GM18517 (cell line): ENCODE measurements around the gene MYMK.

ENCODE experiments used
- ATAC-seq: cut with Tn5 transposase; IDR thresholded peaks from one replicate; pipeline ENCODE4 v1.9.1; 2021; ENCODE audit warnings: mild to moderate bottlenecking, moderate library complexity; ENCODE audit not compliant: unreplicated experiment

Gene MYMK

DNA sequence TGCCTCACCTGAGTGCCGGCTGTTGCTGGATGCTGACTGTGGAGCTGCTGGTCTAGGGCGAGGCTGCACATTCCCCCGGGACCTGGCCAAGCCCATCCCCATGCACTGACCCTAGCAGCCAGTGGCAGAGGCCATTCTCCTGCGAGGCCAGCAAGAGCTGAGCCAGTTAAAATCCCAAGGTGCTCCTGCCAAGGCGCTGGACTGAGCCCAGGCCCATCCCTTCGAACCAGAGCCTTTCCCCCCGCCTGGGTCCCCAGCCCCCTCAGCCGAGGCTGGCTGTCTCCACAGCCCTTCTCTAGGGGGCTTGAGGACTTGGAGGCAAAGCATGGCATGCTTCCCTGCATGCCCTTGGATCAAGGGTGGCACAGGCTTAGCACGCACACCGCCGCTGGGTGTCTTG lies 11.3 kb upstream of the MYMK start:
- no peak for ATAC-seq

DNA sequence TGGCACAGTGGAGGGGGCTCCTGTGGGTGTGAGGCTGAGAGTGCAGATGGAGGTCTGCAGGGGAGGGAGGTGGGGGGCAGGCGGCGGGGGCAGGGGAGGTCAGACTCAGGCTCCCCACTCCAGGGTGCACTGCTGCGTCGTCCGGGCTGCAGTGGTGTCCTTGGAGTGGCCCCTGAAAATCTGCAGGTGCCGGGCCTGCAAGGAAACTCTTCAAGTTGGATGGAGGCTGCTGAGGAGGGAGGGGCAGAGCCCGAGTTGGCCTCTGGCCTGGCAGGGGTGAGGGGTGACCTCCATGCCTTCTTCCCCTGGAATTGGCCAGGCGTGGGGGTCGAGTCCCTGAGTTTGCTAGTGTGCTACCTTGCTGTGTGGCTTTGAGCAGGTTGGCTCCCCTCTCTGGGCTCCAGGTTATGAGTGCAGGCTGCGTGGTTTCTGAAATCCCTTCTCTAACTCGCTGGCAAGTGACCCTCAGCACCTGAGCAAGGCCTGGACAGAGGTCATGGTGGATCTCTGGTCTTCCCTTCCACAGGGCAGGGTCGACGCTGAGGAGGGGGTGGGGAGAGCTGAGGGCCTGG lies 10.6 kb upstream of the MYMK start:
- no peak for ATAC-seq

DNA sequence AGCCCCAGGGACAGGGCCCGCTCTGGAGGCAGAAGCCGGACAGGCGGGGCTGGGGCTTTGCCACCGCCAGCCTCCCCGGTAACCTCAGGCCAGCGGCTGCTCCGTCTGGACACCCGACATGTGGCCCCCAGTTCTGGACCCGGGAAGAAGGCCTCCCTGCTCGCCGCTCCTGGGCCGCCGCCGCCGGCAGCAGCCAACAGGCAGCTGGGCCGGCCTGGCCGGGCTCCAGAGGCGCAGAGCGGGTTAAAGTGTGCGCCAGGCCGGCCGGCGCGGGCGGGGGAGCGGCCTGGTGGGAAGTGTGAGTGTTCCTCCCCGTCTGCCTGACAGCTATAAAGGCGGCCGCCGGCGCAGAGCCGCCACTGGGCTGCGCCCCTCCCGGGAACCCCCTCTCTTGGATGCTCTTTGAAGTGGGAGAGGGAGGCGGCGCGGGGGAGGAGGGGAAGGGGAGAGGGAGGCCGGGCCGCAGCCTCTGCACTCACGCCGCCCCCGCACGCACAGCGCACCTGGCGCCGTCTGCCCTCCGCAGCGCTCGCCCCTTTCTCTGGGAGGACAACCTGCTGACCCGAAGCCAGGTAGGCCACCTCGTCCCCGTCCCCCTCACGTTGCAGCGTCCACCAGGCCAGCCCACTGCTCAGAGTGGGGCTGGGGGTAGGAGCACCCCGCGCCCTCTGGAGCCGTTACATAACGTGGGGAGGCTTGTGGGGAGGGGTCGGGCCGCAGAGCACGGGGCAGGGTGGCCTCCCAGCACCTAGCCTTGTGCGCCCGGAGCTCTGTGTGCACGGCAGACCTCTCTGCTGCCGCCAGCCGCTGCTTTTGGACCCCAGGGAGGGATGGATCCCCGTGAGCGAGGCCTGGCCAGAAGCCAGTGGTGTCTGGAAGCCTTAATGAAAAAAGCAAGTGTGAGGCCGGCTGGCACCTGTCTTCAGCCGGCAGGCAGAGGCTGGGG lies 9.9 kb upstream of the MYMK start, which contains the start of gene ADAMTSL2:
ADAMTSL2 (plus strand) TSS at position 359 of the 946 bp plus-strand sequence. CDS start 2,009 bp downstream, outside the sequence.
- ATAC-seq: no peak

DNA sequence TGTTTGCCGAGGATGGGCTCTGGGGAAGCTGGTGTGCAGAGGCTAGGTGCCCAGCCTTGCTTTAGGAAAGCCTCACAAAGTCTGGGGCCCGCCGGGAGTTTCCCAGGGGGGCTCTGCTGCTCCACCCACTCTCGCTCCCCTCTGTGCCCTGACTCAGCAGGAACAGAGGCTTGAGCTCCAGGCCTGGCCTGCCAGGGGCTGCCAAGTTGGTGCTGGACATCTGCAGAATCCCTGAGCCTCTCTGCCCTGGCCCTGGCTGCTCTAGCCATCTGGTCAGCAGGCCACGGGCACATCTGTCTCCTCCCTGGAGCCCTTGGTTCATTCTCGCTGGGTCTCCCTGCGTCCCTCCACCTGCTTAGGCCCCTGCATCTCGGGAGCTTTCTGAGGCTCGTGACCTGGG lies 9.1 kb upstream of the MYMK start:
- ATAC-seq: no peak

DNA sequence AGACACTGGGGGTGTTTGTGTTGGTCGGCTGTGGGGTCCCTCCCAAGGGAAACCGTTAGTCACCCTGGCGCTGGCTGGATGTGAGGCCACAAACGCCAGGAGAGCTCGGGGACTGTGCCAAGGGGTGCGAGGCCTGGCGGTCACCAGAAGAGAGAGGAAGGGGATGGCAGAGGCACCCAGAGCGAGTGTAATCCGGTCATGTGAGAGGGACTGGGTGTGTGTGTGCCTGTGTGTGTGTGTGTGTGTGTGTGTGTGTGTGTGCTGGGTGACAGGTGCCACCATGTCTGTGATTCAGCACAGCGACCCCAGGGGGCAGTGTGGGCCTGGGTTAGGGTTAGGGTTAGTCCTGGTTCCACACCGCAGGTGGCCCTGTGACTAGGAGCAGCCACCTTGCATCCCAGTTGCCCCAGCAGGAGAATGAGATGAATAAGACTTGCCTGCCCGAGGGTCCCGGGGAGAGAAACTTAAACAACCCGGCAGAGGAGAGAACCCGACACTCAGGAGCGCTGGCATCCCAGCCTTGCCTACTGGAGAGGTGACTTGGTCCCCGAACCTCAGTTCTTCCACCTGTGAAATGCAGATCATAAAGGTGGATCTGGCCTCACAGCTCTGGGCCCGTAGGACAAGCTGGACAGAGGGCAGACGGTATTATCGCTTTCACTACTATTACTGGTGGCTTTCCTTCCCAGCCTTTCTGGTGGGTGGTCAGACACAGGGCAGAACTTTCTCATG lies 8.3 kb upstream of the MYMK start:
- ATAC-seq: no peak

DNA sequence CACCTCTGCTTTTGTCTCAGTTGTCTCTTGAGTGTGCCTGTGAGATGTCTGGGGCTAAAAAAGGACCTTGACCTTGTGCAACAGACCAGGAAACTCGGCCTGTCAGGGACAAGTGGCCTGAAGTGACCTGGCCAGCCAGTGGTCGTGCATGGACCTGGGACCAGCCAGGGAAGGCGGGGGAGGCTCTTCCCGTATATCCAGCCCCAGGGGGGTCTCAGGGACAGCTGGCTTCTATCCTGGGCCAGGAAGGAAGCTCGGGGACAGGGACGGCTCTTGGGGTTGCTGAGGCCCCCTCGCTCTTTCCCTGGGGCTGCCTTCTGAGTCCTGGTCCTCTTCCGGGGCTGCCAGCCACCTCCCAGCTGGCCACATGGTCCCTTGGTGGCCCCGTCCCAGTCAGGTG lies 6.5 kb upstream of the MYMK start:
- no peak for ATAC-seq

DNA sequence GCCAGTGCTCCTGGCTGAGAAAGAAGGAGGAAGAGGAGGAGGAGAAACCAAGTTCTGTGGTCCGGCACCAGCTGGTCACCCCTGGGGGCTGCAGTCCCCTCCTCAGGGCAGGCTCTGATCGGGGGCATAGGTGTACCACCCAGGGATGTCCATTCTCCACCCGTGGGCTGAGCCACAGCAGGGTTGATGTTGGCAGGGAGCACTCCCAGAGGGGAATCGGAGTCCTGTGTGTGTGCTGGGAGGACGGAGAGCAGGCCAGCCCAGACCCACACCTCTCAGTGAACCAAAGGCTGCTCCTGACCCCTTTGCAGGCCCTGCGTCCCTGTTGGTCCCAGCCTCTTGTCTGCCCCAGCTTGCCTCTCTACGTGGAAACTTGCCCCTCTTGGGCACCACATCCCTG lies 5.1 kb upstream of the MYMK start:
- no peak for ATAC-seq

DNA sequence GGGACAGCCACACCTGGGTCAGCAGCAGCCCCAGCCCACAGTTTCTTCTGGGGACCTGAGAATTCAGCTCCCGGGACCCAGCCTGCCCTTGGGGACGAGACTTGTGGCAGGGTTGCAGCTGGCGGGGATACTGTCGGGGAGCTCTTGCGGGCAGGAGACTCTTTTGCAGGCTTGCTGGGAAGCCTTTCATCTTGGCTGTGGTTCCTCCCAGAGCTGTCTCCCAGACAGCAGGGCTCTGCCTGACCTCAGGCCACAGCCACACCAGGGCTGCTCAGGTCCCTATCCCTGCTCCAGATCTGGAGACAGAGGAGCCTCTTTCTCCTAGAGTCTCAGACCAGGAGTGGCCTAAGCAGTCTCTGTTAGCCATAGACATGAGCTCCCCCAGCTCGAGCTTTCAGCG lies 4.7 kb upstream of the MYMK start:
- ATAC-seq: no peak

DNA sequence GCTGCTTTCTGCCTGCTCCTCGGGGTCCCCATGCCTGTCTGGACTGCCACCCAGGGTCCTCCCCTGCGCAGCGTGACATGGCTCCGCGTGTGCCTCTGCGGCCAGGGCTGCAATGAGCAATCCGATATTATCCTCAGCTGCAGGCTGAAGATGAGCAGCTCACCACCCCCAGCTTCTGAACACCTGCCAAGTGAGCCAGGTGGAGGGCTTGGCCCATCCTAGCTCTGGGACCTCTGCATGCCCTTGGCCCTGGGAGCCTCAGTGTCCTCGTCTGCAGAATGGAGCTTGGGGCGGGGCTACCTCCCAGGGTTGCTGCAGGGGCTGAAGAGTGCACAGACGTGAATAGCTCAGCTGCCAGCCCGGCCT lies 4.1 kb upstream of the MYMK start:
- no peak for ATAC-seq

DNA sequence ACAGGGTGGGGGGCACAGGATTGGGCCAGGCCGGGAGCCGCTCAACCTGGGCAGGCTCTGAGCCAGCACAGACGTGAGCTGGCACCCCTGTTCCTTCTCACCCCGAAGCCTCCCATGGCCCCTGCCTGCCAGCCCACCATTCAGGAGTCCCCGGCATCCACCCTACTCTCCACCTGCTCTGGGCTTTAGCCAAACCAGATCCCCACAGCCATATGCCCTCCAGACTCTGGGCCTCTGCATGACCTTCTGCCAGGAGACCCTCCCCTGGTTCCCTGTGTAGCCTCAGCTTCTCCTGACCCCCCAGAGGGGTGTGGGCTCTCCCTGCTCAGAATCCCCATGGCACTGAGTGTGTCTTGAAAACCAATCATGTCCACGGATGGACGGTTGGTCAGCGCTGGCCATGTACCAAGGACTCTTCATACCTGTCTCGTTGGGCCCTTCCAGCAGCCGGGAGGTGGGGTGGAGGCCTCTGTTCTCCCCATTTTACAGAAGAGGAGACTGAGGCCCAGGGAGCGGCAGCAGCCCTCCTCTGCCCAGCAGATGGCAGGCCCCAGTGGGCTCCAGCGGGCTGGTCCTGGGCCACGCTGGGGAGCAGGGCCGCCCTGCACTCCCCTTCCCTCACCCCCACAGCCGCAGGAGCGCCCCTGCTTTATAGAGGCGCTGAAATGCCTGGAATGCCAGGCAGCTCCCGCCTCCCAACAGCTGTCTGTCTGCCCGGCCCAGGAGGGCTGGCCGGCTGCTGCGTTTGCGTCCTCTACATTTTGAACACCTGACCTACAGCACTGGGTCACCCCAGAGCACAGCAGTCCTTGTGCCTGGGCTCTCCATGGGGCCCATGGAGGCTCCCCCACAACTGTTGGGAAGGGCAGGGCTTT lies 3.5 kb upstream of the MYMK start:
- ATAC-seq: no peak

DNA sequence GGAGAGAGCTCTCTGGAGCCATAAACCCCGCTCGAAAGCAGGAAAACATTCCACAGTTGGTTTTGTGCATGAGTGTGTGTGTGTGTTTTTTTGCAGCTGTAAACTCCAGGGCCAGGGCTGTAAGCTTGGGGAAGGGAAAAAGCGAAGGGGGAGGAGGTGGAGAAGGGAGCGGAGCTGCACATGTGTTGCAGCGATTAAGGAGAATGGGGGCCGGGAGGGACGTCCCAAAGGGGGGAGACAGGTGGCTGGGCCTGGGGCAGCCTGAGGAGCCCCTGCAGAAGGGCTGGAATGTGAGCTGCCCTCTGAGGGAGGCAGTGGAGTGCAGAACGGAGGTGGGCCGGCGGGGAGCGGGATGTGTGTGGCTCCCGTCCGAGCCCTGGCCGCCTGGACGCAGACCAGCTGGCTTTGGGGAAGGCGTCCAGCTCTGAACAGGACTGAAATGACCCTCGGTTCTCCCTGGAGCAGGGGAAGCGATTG lies 2.7 kb upstream of the MYMK start:
- ATAC-seq: no peak

DNA sequence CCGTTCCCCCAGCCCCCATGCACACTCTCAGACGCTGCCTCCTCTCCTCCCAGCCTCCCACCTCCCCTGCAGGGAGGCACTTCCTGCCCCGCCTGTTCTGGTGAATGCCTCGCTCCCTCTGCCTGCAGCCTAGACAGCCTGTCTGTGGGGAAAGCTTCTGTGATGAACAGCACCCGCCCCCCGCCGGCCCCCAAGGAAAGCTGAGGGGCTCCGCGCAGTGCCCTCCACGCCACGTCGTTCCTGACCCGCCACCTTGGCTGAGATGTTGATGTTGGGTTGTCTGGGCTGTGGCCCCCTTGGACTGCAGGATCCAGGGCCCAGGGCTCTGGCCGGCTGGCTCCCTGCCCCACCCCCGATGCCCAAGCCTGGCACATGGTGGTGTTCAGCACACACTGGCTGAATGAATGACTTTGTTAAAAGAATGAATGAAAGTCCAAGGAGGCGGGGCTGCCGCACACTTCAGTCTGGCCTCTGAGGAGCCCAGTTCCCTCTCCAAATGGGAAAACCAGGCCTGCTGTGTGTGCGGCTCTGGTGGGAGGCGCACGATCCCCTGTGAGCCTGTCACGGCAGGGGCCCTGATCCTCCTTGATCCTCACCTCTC lies 2.1 kb upstream of the MYMK start:
- no peak for ATAC-seq

DNA sequence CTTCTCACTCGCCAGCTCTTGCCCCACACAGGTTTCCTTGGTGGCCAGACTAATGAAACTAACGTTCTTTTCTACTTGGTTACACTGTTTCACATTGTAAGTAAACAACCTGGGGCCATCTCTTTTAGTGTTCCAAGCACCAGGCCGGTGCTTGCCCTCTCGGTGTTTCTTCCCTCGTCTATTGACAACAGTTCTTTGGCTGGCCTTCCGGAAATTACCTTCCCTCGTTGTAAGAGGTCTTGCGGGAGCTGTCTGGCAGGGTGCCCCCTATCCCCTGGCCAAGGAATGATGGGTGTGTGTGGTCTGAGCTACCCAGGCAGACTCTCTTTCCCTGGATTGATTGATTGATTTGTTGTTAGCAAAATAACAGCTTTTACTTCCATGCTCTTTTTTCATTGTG lies 918 bp upstream of the MYMK start:
- ATAC-seq: no peak

DNA sequence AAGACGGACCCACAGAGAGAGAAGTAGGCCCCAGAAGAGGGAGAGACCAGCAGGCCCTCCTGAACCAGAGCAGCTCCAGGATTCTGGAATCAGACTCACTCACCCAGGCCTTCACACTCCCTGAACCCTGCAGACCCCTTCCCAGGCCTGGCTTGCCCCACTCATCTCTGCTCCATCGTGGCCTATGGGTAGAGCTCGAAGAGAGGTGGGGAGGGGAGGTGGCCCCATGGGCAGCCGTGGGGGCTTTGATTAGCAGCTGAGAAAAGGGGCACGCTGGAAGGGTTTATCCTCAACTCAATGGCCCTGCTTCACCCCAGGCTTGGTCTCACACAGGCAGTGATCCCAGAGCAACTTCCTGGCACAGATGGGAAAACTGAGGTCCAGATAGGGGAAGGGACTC lies 613 bp downstream of the MYMK start:
- no peak for ATAC-seq

DNA sequence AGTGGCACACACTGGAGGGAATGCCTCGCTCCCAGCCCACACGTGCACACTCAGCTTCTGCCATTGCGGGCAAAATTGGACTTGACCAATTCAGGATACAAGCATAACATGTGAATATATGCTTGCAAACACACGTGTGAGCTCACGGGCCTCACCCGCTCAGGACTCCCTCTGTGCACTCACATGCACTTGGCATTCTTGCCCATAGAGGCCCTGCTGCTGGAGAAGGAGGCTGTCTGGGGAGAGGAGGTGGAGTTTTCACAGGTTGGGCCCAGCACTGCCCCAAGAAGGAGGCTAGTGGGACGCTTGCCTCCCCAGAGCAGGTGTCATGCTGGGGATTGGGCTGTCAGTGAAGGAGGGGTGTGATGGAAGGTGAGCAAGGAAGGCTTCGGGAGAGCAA lies 1.7 kb downstream of the MYMK start:
- no peak for ATAC-seq

DNA sequence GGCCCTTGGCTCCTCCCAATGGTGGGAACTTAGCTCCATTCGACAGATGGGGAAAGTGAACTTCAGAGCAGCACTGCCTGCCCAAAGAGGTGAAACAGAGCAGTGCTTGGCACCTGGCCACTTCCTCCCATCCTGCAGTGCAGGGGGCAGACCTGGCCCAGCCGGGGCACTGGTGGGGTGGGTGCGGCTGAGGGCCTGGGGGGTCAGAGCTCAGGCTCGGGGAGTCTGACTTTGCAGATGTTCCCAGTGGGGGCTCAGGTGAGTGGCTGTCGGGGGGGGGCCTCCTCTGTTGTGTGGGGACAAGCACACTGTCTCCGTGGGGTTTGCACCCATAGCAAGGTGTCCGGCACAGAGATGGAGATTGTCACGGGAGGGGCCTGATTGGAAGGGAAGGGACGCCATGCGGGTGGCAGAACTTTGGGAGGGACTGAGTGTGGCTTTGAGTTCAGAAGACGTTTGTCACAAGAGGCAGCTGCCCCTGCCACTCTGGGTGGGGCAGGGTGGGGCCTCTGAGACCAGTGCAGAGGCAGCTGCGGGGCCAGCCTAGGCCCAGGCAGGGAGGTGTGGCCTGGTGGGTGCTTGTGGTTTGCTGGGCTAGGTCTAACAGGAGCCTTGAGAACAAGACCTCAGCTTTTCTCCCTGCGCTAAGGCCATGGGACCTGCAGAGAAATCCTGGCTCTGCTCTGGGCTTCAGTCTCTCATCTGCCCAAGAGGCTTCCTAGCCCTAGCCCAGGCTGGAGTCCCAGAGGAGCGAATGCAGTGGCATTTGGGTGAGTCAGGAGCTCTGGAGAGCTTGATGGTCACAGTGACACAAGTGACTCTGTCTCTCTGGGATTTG lies 2.5 kb downstream of the MYMK start:
- ATAC-seq: no peak

DNA sequence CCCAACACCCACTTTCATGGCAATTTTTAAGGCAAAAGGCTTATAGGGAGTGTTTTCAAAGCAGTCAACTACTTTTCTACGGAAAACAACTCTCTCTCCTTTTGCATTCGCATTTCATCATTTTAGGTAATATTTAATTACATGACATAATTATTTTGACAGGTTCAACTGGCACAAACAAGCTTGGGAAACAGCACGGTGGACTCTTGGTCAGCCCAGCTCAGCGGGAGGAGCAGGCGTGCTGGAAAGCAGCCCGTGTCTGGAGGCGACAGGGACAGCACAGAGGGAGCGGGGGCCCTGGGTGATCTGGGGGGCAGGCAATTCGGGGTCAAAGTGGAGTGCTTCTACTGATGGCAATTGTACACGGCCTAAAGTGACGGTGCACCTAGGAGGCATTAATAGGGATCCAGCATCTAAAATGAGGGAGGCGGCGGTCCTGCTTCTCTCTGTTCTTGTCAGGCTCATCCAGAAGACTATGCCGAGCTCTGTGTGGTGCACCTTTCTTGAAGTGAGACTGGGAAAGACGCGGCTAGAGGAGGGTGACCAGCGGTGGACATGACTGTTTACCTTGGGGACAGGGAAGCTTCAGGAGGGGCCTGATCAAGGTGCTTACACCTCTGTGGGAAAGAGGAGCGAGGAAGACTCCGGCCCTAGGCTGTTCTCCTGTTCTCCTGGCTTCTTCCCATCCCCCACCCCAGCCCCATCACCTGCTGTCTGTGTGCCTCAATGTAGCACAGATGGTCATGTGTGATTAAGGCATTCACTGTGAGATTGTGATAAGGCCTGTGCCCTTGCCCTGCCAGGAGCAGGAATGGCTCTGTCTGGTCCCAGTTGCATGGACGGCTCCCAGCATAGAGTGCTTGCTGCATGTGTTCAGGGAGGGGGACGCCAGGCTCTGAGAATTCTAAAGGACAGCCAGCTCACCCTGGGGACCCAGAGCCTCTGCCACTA lies 3.4 kb downstream of the MYMK start:
- no peak for ATAC-seq

DNA sequence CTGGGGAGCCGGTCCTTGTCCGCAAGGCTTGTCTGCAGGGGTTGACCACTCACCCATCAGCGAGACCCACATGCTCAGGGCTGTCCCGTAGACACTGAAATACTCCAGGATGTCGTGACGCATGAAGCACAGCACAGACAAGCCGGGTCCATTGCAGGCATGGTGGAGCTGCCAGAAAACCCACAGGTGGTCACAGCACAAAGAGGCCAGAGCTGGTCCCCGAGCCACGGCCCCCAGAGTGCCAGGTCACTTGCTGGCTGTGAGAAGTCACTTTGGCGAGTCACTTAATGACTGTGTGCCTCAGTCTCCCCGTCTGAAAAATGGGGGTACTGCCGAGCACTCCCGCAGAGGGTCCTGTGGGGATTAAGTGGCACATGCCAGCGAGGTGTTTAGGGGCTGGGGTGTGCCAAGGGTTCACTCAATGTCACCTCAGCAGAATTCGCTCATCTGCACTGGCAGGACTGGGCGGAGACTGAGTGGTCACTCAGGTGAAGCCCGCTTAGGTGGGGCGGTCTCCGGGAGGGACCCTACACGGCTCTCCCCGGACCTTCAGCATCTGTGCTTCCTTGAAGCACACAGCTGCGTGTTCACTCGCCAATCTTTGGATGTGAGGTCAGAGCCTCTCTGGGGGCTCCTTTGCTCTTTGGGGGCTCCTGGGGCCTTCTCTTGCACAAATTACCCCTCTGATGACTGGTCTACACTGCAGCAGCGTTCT lies 4.5 kb downstream of the MYMK start:
- ATAC-seq: no peak
